HCT116 (cell line): Measurements from ENCODE around the gene LAYN.

Experiments used
- CBX3 ChIP-seq: IDR thresholded peaks from 2 replicates; pipeline ENCODE4 v1.6.1; 2012; ENCODE audit warnings: low read depth
- EZH2 ChIP-seq: fragments of 200-600 bp; sonication (generic); IDR thresholded peaks from 2 replicates; pipeline ENCODE4 v1.6.1; 2017; ENCODE audit warnings: antibody characterized with exemption, mixed run types
- FOSL1 ChIP-seq: IDR thresholded peaks from 2 replicates; pipeline ENCODE4 v1.6.1; 2012; ENCODE audit warnings: low read depth
- JUND ChIP-seq: IDR thresholded peaks from 2 replicates; pipeline ENCODE4 v1.6.1; 2012
- POLR2A ChIP-seq: IDR thresholded peaks from 2 replicates; pipeline ENCODE4 v1.7.0; 2011; ENCODE audit warnings: borderline replicate concordance; ENCODE audit not compliant: insufficient read depth, insufficient read length; ENCODE audit errors: extremely low read depth
- POLR2AphosphoS5 ChIP-seq: IDR thresholded peaks from 2 replicates; pipeline ENCODE4 v1.6.1; 2011; ENCODE audit warnings: mild to moderate bottlenecking, low read depth, low read length, moderate library complexity
- TF ChIP-seq, protein P1 (sequence below), 3 experiments: fragments of 200-600 bp in 1 of 3; sonication (generic) in 1 of 3; IDR thresholded peaks in 2 of 3; conservative IDR thresholded peaks in 1 of 3; 2 replicates each; pipeline ENCODE4 v1.5.1; 2012 to 2017; ENCODE audit warnings: low read depth in 2 of 3, low read length in 2 of 3, antibody characterized with exemption in 1 of 3, borderline replicate concordance in 1 of 3, control low read depth in 1 of 3, mild to moderate bottlenecking in 1 of 3, mixed read lengths in 1 of 3, mixed run types in 1 of 3, moderate library complexity in 1 of 3; ENCODE audit not compliant: insufficient read depth in 1 of 3
- TF ChIP-seq, protein P2 (sequence below): IDR thresholded peaks from 2 replicates; pipeline ENCODE4 v1.6.1; 2012; ENCODE audit warnings: low read depth

DNA sequence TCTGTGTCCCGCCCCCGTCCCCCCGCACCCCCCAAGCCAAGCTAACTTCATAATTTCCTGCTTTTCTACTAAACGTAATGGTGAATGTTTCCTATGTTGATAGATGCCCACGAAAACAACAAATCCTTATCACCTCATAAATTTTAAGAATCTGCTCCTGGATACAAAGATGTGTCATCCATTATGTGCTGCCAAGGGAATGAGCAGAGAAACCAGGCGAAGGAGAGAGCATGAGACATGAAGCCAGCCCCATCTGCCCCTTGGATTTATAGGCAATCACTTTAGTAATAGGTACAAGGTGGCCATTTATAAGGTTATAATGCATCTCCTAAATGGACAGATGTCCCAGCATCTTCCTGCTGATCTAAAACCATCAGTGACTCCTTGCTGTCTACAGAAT lies 30.3 kb downstream of the LAYN start:
- TF ChIP-seq EZH2 (no peak), FOSL1 (no peak), JUND (no peak), POLR2AphosphoS5 (no peak), POLR2A (no peak), CBX3 (no peak)
- TF ChIP-seq, protein P1, sequence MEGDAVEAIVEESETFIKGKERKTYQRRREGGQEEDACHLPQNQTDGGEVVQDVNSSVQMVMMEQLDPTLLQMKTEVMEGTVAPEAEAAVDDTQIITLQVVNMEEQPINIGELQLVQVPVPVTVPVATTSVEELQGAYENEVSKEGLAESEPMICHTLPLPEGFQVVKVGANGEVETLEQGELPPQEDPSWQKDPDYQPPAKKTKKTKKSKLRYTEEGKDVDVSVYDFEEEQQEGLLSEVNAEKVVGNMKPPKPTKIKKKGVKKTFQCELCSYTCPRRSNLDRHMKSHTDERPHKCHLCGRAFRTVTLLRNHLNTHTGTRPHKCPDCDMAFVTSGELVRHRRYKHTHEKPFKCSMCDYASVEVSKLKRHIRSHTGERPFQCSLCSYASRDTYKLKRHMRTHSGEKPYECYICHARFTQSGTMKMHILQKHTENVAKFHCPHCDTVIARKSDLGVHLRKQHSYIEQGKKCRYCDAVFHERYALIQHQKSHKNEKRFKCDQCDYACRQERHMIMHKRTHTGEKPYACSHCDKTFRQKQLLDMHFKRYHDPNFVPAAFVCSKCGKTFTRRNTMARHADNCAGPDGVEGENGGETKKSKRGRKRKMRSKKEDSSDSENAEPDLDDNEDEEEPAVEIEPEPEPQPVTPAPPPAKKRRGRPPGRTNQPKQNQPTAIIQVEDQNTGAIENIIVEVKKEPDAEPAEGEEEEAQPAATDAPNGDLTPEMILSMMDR (IDR thresholded peaks at IDR 0.05 in 2 of 3, conservative IDR thresholded peaks at IDR 0.05 in 1 of 3; ENCODE audit: borderline replicate concordance in 1 of 3, insufficient read depth in 1 of 3, low read depth in 2 of 3, low read length in 2 of 3) = no peak
- TF ChIP-seq, protein P2, sequence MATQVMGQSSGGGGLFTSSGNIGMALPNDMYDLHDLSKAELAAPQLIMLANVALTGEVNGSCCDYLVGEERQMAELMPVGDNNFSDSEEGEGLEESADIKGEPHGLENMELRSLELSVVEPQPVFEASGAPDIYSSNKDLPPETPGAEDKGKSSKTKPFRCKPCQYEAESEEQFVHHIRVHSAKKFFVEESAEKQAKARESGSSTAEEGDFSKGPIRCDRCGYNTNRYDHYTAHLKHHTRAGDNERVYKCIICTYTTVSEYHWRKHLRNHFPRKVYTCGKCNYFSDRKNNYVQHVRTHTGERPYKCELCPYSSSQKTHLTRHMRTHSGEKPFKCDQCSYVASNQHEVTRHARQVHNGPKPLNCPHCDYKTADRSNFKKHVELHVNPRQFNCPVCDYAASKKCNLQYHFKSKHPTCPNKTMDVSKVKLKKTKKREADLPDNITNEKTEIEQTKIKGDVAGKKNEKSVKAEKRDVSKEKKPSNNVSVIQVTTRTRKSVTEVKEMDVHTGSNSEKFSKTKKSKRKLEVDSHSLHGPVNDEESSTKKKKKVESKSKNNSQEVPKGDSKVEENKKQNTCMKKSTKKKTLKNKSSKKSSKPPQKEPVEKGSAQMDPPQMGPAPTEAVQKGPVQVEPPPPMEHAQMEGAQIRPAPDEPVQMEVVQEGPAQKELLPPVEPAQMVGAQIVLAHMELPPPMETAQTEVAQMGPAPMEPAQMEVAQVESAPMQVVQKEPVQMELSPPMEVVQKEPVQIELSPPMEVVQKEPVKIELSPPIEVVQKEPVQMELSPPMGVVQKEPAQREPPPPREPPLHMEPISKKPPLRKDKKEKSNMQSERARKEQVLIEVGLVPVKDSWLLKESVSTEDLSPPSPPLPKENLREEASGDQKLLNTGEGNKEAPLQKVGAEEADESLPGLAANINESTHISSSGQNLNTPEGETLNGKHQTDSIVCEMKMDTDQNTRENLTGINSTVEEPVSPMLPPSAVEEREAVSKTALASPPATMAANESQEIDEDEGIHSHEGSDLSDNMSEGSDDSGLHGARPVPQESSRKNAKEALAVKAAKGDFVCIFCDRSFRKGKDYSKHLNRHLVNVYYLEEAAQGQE = no peak
